NB4 (cell line): Measurements from ENCODE around the gene CDC42EP5.

Experiments
- MYC ChIP-seq: IDR thresholded peaks from 2 replicates; pipeline ENCODE4 v1.6.1; 2011; ENCODE audit warnings: low read depth, low read length
- POLR2A ChIP-seq: IDR thresholded peaks from 2 replicates; pipeline ENCODE4 v1.6.1; 2011; ENCODE audit warnings: mild to moderate bottlenecking; ENCODE audit not compliant: insufficient read length; ENCODE audit errors: extremely low read depth

DNA sequence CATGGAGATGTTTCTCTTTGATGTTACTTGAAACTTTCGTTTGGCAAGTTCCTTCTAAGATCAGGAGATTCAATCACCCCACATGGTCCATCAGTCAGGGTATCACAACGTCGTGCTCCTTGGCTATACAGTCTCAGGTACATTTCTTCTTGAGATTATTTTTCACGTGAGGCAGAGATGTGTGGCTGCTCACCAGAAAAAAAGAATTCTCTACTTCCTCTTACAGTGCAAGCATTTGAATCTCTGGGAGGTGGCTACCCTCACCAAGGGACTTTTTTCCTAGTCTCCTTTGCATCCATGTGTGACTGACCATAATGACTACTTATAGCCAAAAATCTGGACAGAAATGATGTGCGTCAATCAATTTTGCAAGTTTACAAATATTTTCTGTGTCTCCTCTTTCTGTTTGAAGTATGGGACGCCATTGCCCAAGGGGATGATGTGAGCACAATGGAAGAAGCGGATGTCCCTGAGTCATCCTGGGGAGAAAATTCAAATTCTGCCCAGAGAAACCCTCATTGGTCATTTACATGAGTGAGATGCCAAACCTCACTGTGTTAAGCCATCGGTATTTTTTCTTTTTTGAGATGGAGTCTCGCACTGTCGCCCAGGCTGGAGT, 21.0 kb upstream of the CDC42EP5 start:
- TF ChIP-seq MYC (no peak), POLR2A (no peak)
